ENCODE measurements around the gene MS4A6E. TPM values are rescaled to one million over a fixed set of nuclear protein-coding genes. Genes with fewer than 3 reads are reported as not detected.
A peak's percentile ranks its signal among the peaks of the same experiment; 100 is the strongest.
"Not testable (repeated sequence)": the region's sequence is repeated elsewhere in the genome, so short reads cannot be mapped to it uniquely, and the experiment has no call there.

Gene MS4A6E
- total RNA-seq, 3 donors from 2014 or later, result not detected

DNA sequence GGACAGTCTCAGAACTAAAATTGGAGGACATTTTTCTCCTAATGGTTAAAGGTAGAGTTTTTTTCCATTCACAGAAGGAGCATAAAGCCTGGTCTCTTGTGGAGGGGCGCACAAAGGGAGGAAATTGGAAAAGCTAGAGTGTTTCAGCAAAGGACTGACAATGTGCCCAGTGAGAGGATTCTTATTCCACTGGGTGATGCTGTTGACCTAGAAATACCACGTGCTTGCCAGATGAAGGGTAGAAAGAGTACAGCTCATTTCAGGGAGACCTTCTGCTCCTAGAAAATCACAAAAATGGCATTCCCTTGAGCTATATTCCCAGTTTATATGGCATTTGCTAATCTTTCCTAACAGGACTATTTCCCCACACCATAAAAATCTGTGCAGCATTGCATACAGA is 21.1 kb downstream of the MS4A6E start:
- Mint-ChIP-seq H3K4me3 (no peak overlapping the region), H3K27me3 (ENCODE audit: low read depth) (peaks cover 11% of the 10 kb centered on the region), H3K4me1 (ENCODE audit: low read depth) (no peaks in the 10 kb centered on the region), H3K36me3 (ENCODE audit: insufficient read depth) (no peaks in the 10 kb centered on the region), H3K9me3 (no peaks in the 10 kb centered on the region)
- DNase-seq (no peak), ATAC-seq (no peak)

GRCh38 chr11:60349990-60350389 is 22.9 kb downstream of the MS4A6E start:
- no peak for DNase-seq
- Mint-ChIP-seq H3K36me3 (ENCODE audit: insufficient read depth) (no peaks in the 10 kb centered on the region), H3K4me3 (no peak overlapping the region), H3K27me3 (ENCODE audit: low read depth) (peaks cover 12% of the 10 kb centered on the region), H3K9me3 (no peaks in the 10 kb centered on the region), H3K4me1 (ENCODE audit: low read depth) (no peaks in the 10 kb centered on the region)
- ATAC-seq, result no peak

DNA sequence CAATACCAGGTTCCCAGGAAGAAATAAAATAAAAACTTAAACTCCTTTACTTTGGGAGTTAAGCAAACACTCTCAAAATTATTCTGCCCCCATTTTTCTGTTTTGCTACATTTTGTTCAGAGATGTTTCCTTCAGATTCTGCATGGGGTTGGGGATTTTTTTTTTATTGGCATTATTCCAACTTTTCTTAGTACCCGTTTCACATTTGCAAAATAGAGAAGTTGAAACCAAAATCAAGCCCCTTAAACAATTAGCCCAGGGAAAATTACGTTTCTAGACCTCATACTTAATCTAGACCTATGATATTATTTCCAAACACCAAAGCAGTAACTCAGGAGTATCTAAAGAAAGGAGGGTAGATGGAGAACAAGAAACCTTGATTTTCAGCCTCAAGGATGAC is 30.7 kb downstream of the MS4A6E start:
- Mint-ChIP-seq H3K9me3 (no peaks in the 10 kb centered on the region), H3K27me3 (ENCODE audit: low read depth) (peaks cover 13% of the 10 kb centered on the region), H3K36me3 (ENCODE audit: insufficient read depth) (no peaks in the 10 kb centered on the region), H3K4me1 (ENCODE audit: low read depth) (no peaks in the 10 kb centered on the region), H3K4me3 (no peak overlapping the region)
- no peak for DNase-seq
- ATAC-seq, result no peak

GRCh38 chr11:60360621-60361020 is 33.6 kb downstream of the MS4A6E start:
- Mint-ChIP-seq H3K4me1 (ENCODE audit: low read depth) (peaks cover 3% of the 10 kb centered on the region), H3K4me3 (no peak overlapping the region), H3K36me3 (ENCODE audit: insufficient read depth) (no peaks in the 10 kb centered on the region), H3K27me3 (ENCODE audit: low read depth) (peaks cover 20% of the 10 kb centered on the region), H3K9me3 (no peaks in the 10 kb centered on the region)
- no peak for DNase-seq
- ATAC-seq, result no peak

DNA sequence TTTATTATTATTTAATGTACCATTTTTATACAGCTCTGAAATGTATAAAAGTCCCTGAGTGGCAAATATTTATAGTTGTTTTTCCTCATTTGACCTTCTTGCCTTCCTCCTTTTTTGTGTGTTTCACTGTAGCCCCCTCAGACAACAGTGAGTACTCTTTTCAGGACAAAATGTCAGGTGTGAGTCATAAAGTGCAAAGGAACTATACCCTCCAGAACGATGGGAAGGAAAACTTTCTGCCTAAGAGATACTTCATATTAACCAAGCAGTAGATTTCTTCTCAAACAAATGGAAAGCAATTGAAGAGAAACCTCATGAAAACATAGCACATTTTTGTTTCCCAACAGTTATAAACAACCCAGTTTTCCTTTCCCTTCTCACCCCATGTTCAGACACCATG is 35.2 kb downstream of the MS4A6E start:
- Mint-ChIP-seq H3K36me3 (ENCODE audit: insufficient read depth) (no peaks in the 10 kb centered on the region), H3K4me1 (ENCODE audit: low read depth) (peaks cover 3% of the 10 kb centered on the region), H3K9me3 (no peaks in the 10 kb centered on the region), H3K4me3 (no peak overlapping the region), H3K27me3 (ENCODE audit: low read depth) (peaks cover 15% of the 10 kb centered on the region)
- ATAC-seq, result no peak
- DNase-seq, result no peak

- Mint-ChIP-seq H3K4me1 (ENCODE audit: low read depth) (peaks cover 3% of the 10 kb centered on the region), H3K9me3 (no peaks in the 10 kb centered on the region), H3K27me3 (ENCODE audit: low read depth) (peaks cover 17% of the 10 kb centered on the region), H3K4me3 (peak overlapping the region; percentile 1), H3K36me3 (ENCODE audit: insufficient read depth) (no peaks in the 10 kb centered on the region)
- ATAC-seq (peak; percentile 43 to 69), DNase-seq (peak; percentile 30)
Measured at GRCh38 chr11:60363542-60364470, 36.8 kb downstream of the MS4A6E start.

GRCh38 chr11:60366262-60366904 is 39.3 kb downstream of the MS4A6E start:
- H3K9me3 Mint-ChIP-seq; DNase-seq; H3K4me3 Mint-ChIP-seq; H3K36me3 Mint-ChIP-seq (ENCODE audit: insufficient read depth); ATAC-seq; H3K4me1 Mint-ChIP-seq (ENCODE audit: low read depth): not testable (repeated sequence)
- H3K27me3 Mint-ChIP-seq (ENCODE audit: low read depth), result peaks cover 20% of the 10 kb centered on the region

- peaks cover 20% of the 10 kb centered on the region for H3K27me3 Mint-ChIP-seq (ENCODE audit: low read depth)
- DNase-seq (no peak), ATAC-seq (peak; percentile 43 to 47)
- H3K9me3 Mint-ChIP-seq, result no peaks in the 10 kb centered on the region
- no peaks in the 10 kb centered on the region for H3K36me3 Mint-ChIP-seq (ENCODE audit: insufficient read depth)
- peaks cover 3% of the 10 kb centered on the region for H3K4me1 Mint-ChIP-seq (ENCODE audit: low read depth)
- no peak overlapping the region for H3K4me3 Mint-ChIP-seq
Measured at GRCh38 chr11:60367009-60367408, 40.0 kb downstream of the MS4A6E start.

- Mint-ChIP-seq H3K9me3 (no peaks in the 10 kb centered on the region), H3K4me3 (no peak overlapping the region), H3K36me3 (ENCODE audit: insufficient read depth) (no peaks in the 10 kb centered on the region), H3K4me1 (ENCODE audit: low read depth) (peaks cover 3% of the 10 kb centered on the region), H3K27me3 (ENCODE audit: low read depth) (peaks cover 20% of the 10 kb centered on the region)
- DNase-seq, result no peak
- no peak for ATAC-seq
Measured at GRCh38 chr11:60367896-60368295, 40.8 kb downstream of the MS4A6E start.

DNA sequence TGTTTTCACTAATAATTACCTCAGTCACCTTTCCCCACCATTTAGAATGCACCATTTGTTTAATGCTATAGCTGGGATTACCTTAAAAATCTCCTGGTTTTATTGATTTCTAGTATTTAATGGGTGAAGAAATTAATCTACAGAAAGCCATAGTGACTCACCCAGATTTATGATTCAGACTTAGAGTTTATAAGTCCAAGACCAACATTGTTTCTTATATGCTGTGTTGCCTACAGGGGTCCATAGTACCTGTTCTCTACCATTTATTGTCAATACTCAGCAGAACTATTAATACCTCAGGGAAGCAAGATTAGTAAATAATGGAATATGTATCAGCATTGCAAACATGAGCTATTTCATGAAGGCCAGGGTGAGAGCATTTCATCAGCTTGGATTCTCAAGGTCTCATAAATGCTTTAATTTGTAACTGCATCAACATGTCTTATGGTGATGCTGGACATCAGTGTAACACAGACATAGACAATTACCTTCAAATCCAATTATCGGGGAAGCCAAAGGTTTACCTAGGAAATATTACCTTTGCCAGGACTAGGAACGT is 43.3 kb downstream of the MS4A6E start:
- ATAC-seq (no peak), DNase-seq (no peak)
- no peaks in the 10 kb centered on the region for H3K9me3 Mint-ChIP-seq
- peaks cover 11% of the 10 kb centered on the region for H3K27me3 Mint-ChIP-seq (ENCODE audit: low read depth)
- no peaks in the 10 kb centered on the region for H3K4me1 Mint-ChIP-seq (ENCODE audit: low read depth)
- no peaks in the 10 kb centered on the region for H3K36me3 Mint-ChIP-seq (ENCODE audit: insufficient read depth)
- H3K4me3 Mint-ChIP-seq, result no peak overlapping the region

- Mint-ChIP-seq H3K36me3 (ENCODE audit: insufficient read depth) (no peaks in the 10 kb centered on the region), H3K4me1 (ENCODE audit: low read depth) (no peaks in the 10 kb centered on the region), H3K27me3 (ENCODE audit: low read depth) (peaks cover 14% of the 10 kb centered on the region), H3K4me3 (no peak overlapping the region), H3K9me3 (no peaks in the 10 kb centered on the region)
- DNase-seq (no peak), ATAC-seq (no peak)
Measured at GRCh38 chr11:60370811-60371298, 43.8 kb downstream of the MS4A6E start.

DNA sequence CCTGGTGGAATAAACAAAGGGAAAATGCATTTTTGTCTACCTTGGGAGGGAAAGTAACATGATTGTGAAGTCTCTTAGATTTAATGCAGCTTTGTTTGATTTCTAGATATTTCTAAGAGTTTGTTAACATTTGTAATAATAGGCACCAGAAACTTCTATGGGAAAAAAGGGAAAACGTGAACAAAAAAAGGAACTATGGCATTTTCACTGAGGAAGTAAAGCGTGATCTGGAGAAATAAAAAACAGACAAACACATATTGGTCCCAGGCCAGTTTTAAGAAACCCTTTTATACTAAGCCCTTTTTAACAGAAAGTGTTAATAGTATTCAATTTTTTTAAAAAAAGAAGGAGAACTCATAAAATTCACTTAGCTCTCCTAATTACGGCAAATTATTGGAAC is 44.3 kb downstream of the MS4A6E start:
- H3K4me3 Mint-ChIP-seq, result no peak overlapping the region
- ATAC-seq, result no peak
- H3K9me3 Mint-ChIP-seq, result no peaks in the 10 kb centered on the region
- H3K36me3 Mint-ChIP-seq (ENCODE audit: insufficient read depth), result no peaks in the 10 kb centered on the region
- DNase-seq, result no peak
- H3K27me3 Mint-ChIP-seq (ENCODE audit: low read depth), result peaks cover 14% of the 10 kb centered on the region
- no peaks in the 10 kb centered on the region for H3K4me1 Mint-ChIP-seq (ENCODE audit: low read depth)

GRCh38 chr11:60371854-60372253 is 44.8 kb downstream of the MS4A6E start:
- Mint-ChIP-seq H3K4me3 (no peak overlapping the region), H3K27me3 (ENCODE audit: low read depth) (peaks cover 14% of the 10 kb centered on the region), H3K9me3 (no peaks in the 10 kb centered on the region), H3K36me3 (ENCODE audit: insufficient read depth) (no peaks in the 10 kb centered on the region), H3K4me1 (ENCODE audit: low read depth) (no peaks in the 10 kb centered on the region)
- ATAC-seq, result no peak
- no peak for DNase-seq

- no peak overlapping the region for H3K4me3 Mint-ChIP-seq
- ATAC-seq, result no peak
- H3K27me3 Mint-ChIP-seq (ENCODE audit: low read depth), result peaks cover 16% of the 10 kb centered on the region
- H3K9me3 Mint-ChIP-seq, result no peaks in the 10 kb centered on the region
- no peaks in the 10 kb centered on the region for H3K36me3 Mint-ChIP-seq (ENCODE audit: insufficient read depth)
- peaks cover 2% of the 10 kb centered on the region for H3K4me1 Mint-ChIP-seq (ENCODE audit: low read depth)
- DNase-seq, result no peak
Measured at GRCh38 chr11:60372767-60373166, 45.7 kb downstream of the MS4A6E start.
